Measurements from ENCODE around the gene LUC7L.

Gene LUC7L

DNA sequence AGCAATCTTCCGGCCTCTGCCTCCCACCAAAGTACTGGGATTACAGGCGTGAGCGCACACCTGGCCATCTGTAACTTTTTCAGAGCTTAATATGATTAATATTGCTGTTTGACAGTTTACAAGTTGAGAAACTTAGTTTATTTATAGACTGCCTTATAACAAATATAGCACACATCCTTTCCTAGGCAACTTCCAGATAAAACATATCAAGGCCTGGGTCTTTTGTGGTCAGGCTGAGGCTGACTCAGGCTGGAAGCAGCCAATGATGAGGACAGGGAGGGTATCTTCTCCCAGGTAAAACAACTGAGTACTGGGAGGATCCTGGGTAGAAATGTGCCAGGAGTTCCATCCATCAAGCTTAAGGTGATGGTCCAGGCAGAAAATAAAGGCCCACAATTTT lies 16.2 kb downstream of the LUC7L start:
- TF ChIP-seq FOXP2 (optimal IDR thresholded peaks at IDR 0.05; ENCODE audit: borderline replicate concordance, extremely low read depth, extremely low read length, insufficient read depth) (no peak), SIN3A (IDR thresholded peaks at IDR 0.05; ENCODE audit: borderline replicate concordance, insufficient read depth, low read length) (no peak), TAF1 (IDR thresholded peaks at IDR 0.05; ENCODE audit: borderline replicate concordance, insufficient read depth, low read length) (no peak), POLR2AphosphoS5 (IDR thresholded peaks at IDR 0.05; ENCODE audit: low read depth, low read length) (no peak)
- TF ChIP-seq, protein P1, sequence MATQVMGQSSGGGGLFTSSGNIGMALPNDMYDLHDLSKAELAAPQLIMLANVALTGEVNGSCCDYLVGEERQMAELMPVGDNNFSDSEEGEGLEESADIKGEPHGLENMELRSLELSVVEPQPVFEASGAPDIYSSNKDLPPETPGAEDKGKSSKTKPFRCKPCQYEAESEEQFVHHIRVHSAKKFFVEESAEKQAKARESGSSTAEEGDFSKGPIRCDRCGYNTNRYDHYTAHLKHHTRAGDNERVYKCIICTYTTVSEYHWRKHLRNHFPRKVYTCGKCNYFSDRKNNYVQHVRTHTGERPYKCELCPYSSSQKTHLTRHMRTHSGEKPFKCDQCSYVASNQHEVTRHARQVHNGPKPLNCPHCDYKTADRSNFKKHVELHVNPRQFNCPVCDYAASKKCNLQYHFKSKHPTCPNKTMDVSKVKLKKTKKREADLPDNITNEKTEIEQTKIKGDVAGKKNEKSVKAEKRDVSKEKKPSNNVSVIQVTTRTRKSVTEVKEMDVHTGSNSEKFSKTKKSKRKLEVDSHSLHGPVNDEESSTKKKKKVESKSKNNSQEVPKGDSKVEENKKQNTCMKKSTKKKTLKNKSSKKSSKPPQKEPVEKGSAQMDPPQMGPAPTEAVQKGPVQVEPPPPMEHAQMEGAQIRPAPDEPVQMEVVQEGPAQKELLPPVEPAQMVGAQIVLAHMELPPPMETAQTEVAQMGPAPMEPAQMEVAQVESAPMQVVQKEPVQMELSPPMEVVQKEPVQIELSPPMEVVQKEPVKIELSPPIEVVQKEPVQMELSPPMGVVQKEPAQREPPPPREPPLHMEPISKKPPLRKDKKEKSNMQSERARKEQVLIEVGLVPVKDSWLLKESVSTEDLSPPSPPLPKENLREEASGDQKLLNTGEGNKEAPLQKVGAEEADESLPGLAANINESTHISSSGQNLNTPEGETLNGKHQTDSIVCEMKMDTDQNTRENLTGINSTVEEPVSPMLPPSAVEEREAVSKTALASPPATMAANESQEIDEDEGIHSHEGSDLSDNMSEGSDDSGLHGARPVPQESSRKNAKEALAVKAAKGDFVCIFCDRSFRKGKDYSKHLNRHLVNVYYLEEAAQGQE (IDR thresholded peaks at IDR 0.05; ENCODE audit: insufficient read depth in 1 of 2, low read depth in 2 of 2, low read length in 2 of 2): no peak

DNA sequence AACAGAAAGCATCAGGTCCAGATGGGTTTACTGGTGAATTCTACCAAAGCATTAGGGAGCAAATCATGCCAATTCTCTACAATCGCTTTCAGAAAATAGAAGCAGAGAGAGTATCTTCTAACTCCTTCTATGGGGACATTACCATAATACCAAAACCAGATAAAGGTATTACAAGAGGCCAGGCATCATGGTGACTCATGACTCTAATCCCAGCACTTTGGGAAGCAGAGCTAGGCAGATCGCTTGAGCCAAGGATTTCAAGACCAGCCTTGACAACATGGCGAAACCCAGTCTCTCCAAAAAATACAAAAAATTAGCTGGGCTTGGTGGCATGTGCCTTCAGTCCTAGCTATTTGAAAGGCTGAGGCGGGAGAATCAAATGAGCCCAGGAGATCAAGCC lies 26.0 kb downstream of the LUC7L start:
- TF ChIP-seq SIN3A (IDR thresholded peaks at IDR 0.05; ENCODE audit: borderline replicate concordance, insufficient read depth, low read length): no peak
- no peak for TF ChIP-seq TAF1 (IDR thresholded peaks at IDR 0.05; ENCODE audit: borderline replicate concordance, insufficient read depth, low read length)

DNA sequence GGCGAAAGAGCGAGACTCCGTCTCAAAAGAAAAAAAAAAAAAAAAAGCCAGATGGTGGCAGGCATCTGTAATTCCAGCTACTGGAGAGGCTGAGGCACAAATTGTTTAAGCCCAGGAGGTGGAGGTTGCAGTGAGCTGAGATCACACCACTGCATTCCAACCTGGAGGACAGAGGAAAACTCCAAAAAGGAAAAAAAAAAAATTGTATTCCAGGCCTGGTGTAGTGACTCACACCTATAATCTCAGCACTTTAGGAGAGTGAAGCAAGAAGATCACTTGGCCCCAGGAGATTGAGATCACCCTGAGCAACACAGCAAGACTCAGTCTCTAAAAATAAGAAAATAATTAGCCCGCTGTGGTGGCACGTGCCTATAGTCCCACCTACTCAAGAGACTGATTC lies 28.9 kb downstream of the LUC7L start:
- TF ChIP-seq FOXP2 (optimal IDR thresholded peaks at IDR 0.05; ENCODE audit: borderline replicate concordance, extremely low read depth, extremely low read length, insufficient read depth) (no peak), TAF1 (IDR thresholded peaks at IDR 0.05; ENCODE audit: borderline replicate concordance, insufficient read depth, low read length) (no peak)
- TF ChIP-seq, protein P1 (IDR thresholded peaks at IDR 0.05; ENCODE audit: insufficient read depth in 1 of 2, low read depth in 2 of 2, low read length in 2 of 2): no peak

DNA sequence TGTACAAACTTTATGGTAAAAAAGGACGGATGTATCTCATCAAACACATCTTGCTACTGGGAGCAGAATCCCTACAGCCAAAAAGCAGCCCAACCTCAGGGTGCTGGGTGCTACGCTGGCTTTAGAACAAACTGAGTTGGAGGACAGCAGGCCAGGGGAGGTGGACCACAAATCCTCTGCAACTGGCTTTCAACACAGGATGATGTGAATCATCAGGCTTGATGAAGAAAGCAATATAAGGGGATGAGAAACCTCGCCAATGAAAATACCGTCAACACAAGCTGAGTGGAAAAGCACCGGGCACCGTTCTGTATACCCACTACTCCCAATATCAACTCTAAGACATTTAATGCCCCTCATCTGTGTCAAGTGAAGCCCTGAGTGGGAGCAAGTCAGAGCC lies 34.7 kb downstream of the LUC7L start:
- TF ChIP-seq SIN3A (IDR thresholded peaks at IDR 0.05; ENCODE audit: borderline replicate concordance, insufficient read depth, low read length) (no peak), FOXP2 (optimal IDR thresholded peaks at IDR 0.05; ENCODE audit: borderline replicate concordance, extremely low read depth, extremely low read length, insufficient read depth) (no peak), POLR2AphosphoS5 (IDR thresholded peaks at IDR 0.05; ENCODE audit: low read depth, low read length) (no peak), TAF1 (IDR thresholded peaks at IDR 0.05; ENCODE audit: borderline replicate concordance, insufficient read depth, low read length) (no peak)
- TF ChIP-seq, protein P1 (IDR thresholded peaks at IDR 0.05; ENCODE audit: insufficient read depth in 1 of 2, low read depth in 2 of 2, low read length in 2 of 2): no peak

DNA sequence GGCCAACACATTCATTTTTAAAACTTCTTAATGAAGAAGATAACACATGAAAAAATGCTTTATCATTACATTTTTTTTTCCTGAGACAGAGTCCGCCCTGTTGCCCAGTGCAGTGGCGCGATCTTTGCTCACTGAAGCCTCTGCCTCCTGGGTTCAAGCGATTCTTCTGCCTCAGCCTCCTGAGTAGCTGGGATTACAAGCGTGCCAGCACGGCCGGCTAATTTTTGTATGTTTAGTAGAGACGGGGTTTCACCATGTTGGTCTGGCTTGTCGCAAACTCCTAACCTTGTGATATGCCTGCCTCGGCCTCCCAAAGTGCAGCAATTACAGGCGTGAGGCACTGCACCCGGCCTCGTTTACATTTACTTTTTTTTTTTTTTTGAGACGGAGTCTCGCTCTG lies 35.8 kb downstream of the LUC7L start:
- no peak for TF ChIP-seq TAF1 (IDR thresholded peaks at IDR 0.05; ENCODE audit: borderline replicate concordance, insufficient read depth, low read length)
- TF ChIP-seq FOXP2 (optimal IDR thresholded peaks at IDR 0.05; ENCODE audit: borderline replicate concordance, extremely low read depth, extremely low read length, insufficient read depth): no peak
- no peak for TF ChIP-seq POLR2AphosphoS5 (IDR thresholded peaks at IDR 0.05; ENCODE audit: low read depth, low read length)
- TF ChIP-seq SIN3A (IDR thresholded peaks at IDR 0.05; ENCODE audit: borderline replicate concordance, insufficient read depth, low read length): no peak
- TF ChIP-seq, protein P1 (IDR thresholded peaks at IDR 0.05; ENCODE audit: insufficient read depth in 1 of 2, low read depth in 2 of 2, low read length in 2 of 2): no peak
